HCT116 (cell line): ENCODE results near the gene SLC25A51. TPM values are rescaled to one million over a fixed set of nuclear protein-coding genes. Genes with fewer than 3 reads are reported as not detected.

ENCODE experiments used
- ATAC-seq: fragments of 200-7000 bp; cut with Tn5 transposase; 2 replicates; pipeline ENCODE4 v1.9.1; 2020; ENCODE audit warnings: mild to moderate bottlenecking, moderate library complexity
- BruUV-seq: library from RNA; stranded (reverse); fragments of 400-500 nt; replicated peaks from 2 replicates; lab custom pipeline; 2021; lab: Mats Ljungman, UMichigan
- CTCF ChIA-PET: fragments of 300-600 bp; sonication (Branson Sonifier 250); formaldehyde crosslinking; loops from one replicate; lab custom pipeline; 2021; ENCODE audit warnings: antibody characterized with exemption; lab: Charles Lee
- POLR2A ChIA-PET: fragments of 300-600, 350-600 bp; sonication (Branson Sonifier 250); formaldehyde crosslinking; loops from one replicate; lab custom pipeline; 2021; ENCODE audit warnings: antibody characterized with exemption; lab: Charles Lee
- RAD21 ChIA-PET, 2 experiments: fragments of 300-600 bp; sonication (Branson Sonifier 250); formaldehyde crosslinking; loops; one replicate each; lab custom pipeline; 2023; ENCODE audit warnings: low total read pairs in 2 of 2; ENCODE audit not compliant: uncharacterized antibody in 2 of 2, unreplicated experiment in 2 of 2, low non-redundant PET in 1 of 2; lab: Charles Lee
- DNase-seq: peaks from one replicate; pipeline ENCODE4 v3.0.0-alpha.2; 2010; ENCODE audit warnings: low read depth, low spot score
- H2AFZ ChIP-seq: fragments of 200-600 bp; shearing (Covaris generic), sonication (generic); 2 replicates; pipeline ENCODE4 v1.6.1; 2017; ENCODE audit warnings: low read depth, mixed run types, mixed read lengths, antibody characterized with exemption, low read length; ENCODE audit not compliant: poor library complexity, severe bottlenecking
- H3K27ac ChIP-seq: 2 replicates; pipeline ENCODE4 v1.5.1; 2012; ENCODE audit warnings: low read depth, low read length
- H3K27me3 ChIP-seq: fragments of 200-600 bp; sonication (generic); 2 replicates; pipeline ENCODE4 v1.6.1; 2016; ENCODE audit warnings: mixed run types, low read length, mixed read lengths; ENCODE audit not compliant: insufficient read depth
- H3K36me3 ChIP-seq, 2 experiments: fragments of 200-500 bp in 1 of 2; fragments of 200-600 bp in 1 of 2; sonication (Bioruptor generic) in 1 of 2; sonication (generic) in 1 of 2; 2 replicates each; pipeline versions ENCODE4 v1.5.1 to v1.6.1; 2014 to 2016; ENCODE audit warnings: low read length in 2 of 2, inconsistent platforms in 1 of 2, mixed read lengths in 1 of 2, mixed run types in 1 of 2; ENCODE audit not compliant: insufficient read depth in 2 of 2, control insufficient read depth in 1 of 2
- H3K4me1 ChIP-seq, 2 experiments: fragments of 200-600 bp in 1 of 2; sonication (generic) in 1 of 2; 2 replicates each; pipeline versions ENCODE4 v1.5.1 to v1.6.1; 2012 to 2017; ENCODE audit warnings: low read length in 2 of 2, inconsistent platforms in 1 of 2, mild to moderate bottlenecking in 1 of 2, mixed read lengths in 1 of 2, mixed run types in 1 of 2, moderate library complexity in 1 of 2; ENCODE audit not compliant: insufficient read depth in 2 of 2, control insufficient read depth in 1 of 2
- H3K4me2 ChIP-seq: fragments of 200-600 bp; sonication (generic); 2 replicates; pipeline ENCODE4 v1.6.1; 2017; ENCODE audit warnings: mixed run types, low read length, mixed read lengths
- H3K4me3 ChIP-seq, 2 experiments: fragments of 200-600 bp in 1 of 2; sonication (generic) in 1 of 2; replicated peaks in 1 of 2; 2 replicates each; pipeline ENCODE4 v1.5.1; 2011 to 2016; ENCODE audit warnings: low read length in 2 of 2, control low read depth in 1 of 2, low read depth in 1 of 2, mild to moderate bottlenecking in 1 of 2, mixed read lengths in 1 of 2, mixed run types in 1 of 2
- H3K79me2 ChIP-seq: fragments of 200-600 bp; sonication (generic); 2 replicates; pipeline ENCODE4 v1.6.1; 2017; ENCODE audit warnings: mild to moderate bottlenecking, mixed run types, low read length, moderate library complexity, mixed read lengths; ENCODE audit not compliant: insufficient read depth
- H3K9ac ChIP-seq: fragments of 200-600 bp; sonication (generic); 2 replicates; pipeline ENCODE4 v1.6.1; 2016; ENCODE audit warnings: low read length, mixed read lengths
- H3K9me2 ChIP-seq: fragments of 200-600 bp; sonication (generic), shearing (Covaris generic); 2 replicates; pipeline ENCODE4 v1.6.1; 2017; ENCODE audit warnings: mixed run types, mild to moderate bottlenecking, moderate library complexity; ENCODE audit not compliant: insufficient read depth
- H3K9me3 ChIP-seq, 2 experiments: fragments of 200-500 bp in 1 of 2; fragments of 200-600 bp in 1 of 2; sonication (Bioruptor generic) in 1 of 2; sonication (generic) in 1 of 2; 2 replicates each; pipeline ENCODE4 v1.6.1; 2014 to 2017; ENCODE audit warnings: low read length in 2 of 2, mixed read lengths in 2 of 2, inconsistent platforms in 1 of 2, low read depth in 1 of 2, mild to moderate bottlenecking in 1 of 2, mixed run types in 1 of 2, moderate library complexity in 1 of 2; ENCODE audit not compliant: control insufficient read depth in 1 of 2, insufficient read depth in 1 of 2
- H4K20me1 ChIP-seq: fragments of 200-600 bp; sonication (generic), shearing (Covaris generic); 2 replicates; pipeline ENCODE4 v1.6.1; 2017; ENCODE audit warnings: mixed run types, mild to moderate bottlenecking, moderate library complexity; ENCODE audit not compliant: insufficient read depth
- CBX3 ChIP-seq: IDR thresholded peaks from 2 replicates; pipeline ENCODE4 v1.6.1; 2012; ENCODE audit warnings: low read depth
- CEBPB ChIP-seq: IDR thresholded peaks from 2 replicates; pipeline ENCODE4 v1.6.1; 2012; ENCODE audit warnings: low read depth
- EGR1 ChIP-seq: IDR thresholded peaks from 2 replicates; pipeline ENCODE4 v1.6.1; 2012; ENCODE audit warnings: low read depth
- EZH2phosphoT487 ChIP-seq: fragments of 200-600 bp; IDR thresholded peaks from 2 replicates; pipeline ENCODE4 v1.6.1; 2018; ENCODE audit warnings: antibody characterized with exemption, borderline replicate concordance
- FOSL1 ChIP-seq: IDR thresholded peaks from 2 replicates; pipeline ENCODE4 v1.6.1; 2012; ENCODE audit warnings: low read depth
- JUND ChIP-seq: IDR thresholded peaks from 2 replicates; pipeline ENCODE4 v1.6.1; 2012
- POLR2A ChIP-seq: IDR thresholded peaks from 2 replicates; pipeline ENCODE4 v1.7.0; 2011; ENCODE audit warnings: borderline replicate concordance; ENCODE audit not compliant: insufficient read depth, insufficient read length; ENCODE audit errors: extremely low read depth
- POLR2AphosphoS5 ChIP-seq: IDR thresholded peaks from 2 replicates; pipeline ENCODE4 v1.6.1; 2011; ENCODE audit warnings: mild to moderate bottlenecking, low read depth, low read length, moderate library complexity
- SIN3A ChIP-seq: IDR thresholded peaks from 2 replicates; pipeline ENCODE4 v1.6.1; 2012; ENCODE audit warnings: low read depth
- SP1 ChIP-seq: IDR thresholded peaks from 2 replicates; pipeline ENCODE4 v1.6.1; 2012; ENCODE audit warnings: low read depth
- SRF ChIP-seq: IDR thresholded peaks from 2 replicates; pipeline ENCODE4 v1.6.1; 2012; ENCODE audit warnings: low read depth
- TCF7L2 ChIP-seq: IDR thresholded peaks from 2 replicates; pipeline ENCODE4 v1.7.0; 2011; ENCODE audit warnings: borderline replicate concordance, inconsistent platforms; ENCODE audit not compliant: insufficient read depth, insufficient read length; ENCODE audit errors: extremely low read depth
- YY1 ChIP-seq: IDR thresholded peaks from 2 replicates; pipeline ENCODE4 v1.6.1; 2011; ENCODE audit warnings: low read length, low read depth, moderate library complexity, mild to moderate bottlenecking; ENCODE audit not compliant: insufficient replicate concordance; ENCODE audit errors: extremely low read depth
- ZFX ChIP-seq: fragments of 450-650 bp; IDR thresholded peaks from 2 replicates; pipeline ENCODE4 v1.6.1; 2017
- ZNF274 ChIP-seq: fragments of 200-500 bp; sonication (Bioruptor generic); IDR thresholded peaks from 2 replicates; pipeline ENCODE4 v1.6.1; 2014; ENCODE audit warnings: mild to moderate bottlenecking, low read depth, low read length, inconsistent platforms
- intact Hi-C: fragments of 100-400 bp; cut with micrococcal nuclease; formaldehyde crosslinking; loops from 2 replicates; pipeline ENCODE4 v1.10.0; 2022
- total RNA-seq: library from RNA; stranded (reverse); gene quantifications from one replicate; pipeline ENCODE4 v1.2.1, GENCODE V29; 2021; ENCODE audit not compliant: unreplicated experiment
- TF ChIP-seq, protein P1 (sequence below): IDR thresholded peaks from 2 replicates; pipeline ENCODE4 v1.6.1; 2012
- TF ChIP-seq, protein P2 (sequence below): IDR thresholded peaks from 2 replicates; pipeline ENCODE4 v1.6.1; 2012; ENCODE audit warnings: low read depth

Gene SLC25A51
- total RNA-seq, 1 experiment from 2014 or later: 27.3 TPM

DNA sequence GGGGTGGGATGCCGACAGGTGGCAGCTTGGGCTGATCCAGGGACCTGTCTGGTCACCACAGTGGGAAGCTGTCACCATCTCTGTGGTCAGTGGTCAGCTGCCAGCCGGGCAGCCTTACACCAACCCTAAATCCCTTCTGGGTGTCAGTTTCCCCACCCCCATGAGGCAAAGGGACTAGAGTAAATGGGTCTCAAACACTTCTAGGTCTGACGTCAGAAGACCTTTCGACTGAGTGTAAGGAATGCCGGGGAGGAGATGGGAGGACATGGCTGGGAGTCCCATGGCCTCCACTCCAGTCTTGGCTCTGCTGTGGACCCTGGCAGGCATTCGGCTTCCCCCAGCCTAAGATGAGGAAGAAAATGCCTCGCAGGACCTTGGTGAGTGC lies 40.3 kb upstream of the SLC25A51 start (continued):
- TF ChIP-seq, protein P1, sequence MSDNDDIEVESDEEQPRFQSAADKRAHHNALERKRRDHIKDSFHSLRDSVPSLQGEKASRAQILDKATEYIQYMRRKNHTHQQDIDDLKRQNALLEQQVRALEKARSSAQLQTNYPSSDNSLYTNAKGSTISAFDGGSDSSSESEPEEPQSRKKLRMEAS: no peak
- TF ChIP-seq, protein P2, sequence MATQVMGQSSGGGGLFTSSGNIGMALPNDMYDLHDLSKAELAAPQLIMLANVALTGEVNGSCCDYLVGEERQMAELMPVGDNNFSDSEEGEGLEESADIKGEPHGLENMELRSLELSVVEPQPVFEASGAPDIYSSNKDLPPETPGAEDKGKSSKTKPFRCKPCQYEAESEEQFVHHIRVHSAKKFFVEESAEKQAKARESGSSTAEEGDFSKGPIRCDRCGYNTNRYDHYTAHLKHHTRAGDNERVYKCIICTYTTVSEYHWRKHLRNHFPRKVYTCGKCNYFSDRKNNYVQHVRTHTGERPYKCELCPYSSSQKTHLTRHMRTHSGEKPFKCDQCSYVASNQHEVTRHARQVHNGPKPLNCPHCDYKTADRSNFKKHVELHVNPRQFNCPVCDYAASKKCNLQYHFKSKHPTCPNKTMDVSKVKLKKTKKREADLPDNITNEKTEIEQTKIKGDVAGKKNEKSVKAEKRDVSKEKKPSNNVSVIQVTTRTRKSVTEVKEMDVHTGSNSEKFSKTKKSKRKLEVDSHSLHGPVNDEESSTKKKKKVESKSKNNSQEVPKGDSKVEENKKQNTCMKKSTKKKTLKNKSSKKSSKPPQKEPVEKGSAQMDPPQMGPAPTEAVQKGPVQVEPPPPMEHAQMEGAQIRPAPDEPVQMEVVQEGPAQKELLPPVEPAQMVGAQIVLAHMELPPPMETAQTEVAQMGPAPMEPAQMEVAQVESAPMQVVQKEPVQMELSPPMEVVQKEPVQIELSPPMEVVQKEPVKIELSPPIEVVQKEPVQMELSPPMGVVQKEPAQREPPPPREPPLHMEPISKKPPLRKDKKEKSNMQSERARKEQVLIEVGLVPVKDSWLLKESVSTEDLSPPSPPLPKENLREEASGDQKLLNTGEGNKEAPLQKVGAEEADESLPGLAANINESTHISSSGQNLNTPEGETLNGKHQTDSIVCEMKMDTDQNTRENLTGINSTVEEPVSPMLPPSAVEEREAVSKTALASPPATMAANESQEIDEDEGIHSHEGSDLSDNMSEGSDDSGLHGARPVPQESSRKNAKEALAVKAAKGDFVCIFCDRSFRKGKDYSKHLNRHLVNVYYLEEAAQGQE: no peak
- no peak for TF ChIP-seq ZNF274
- no peak for TF ChIP-seq POLR2A
- no peak for TF ChIP-seq TCF7L2

DNA sequence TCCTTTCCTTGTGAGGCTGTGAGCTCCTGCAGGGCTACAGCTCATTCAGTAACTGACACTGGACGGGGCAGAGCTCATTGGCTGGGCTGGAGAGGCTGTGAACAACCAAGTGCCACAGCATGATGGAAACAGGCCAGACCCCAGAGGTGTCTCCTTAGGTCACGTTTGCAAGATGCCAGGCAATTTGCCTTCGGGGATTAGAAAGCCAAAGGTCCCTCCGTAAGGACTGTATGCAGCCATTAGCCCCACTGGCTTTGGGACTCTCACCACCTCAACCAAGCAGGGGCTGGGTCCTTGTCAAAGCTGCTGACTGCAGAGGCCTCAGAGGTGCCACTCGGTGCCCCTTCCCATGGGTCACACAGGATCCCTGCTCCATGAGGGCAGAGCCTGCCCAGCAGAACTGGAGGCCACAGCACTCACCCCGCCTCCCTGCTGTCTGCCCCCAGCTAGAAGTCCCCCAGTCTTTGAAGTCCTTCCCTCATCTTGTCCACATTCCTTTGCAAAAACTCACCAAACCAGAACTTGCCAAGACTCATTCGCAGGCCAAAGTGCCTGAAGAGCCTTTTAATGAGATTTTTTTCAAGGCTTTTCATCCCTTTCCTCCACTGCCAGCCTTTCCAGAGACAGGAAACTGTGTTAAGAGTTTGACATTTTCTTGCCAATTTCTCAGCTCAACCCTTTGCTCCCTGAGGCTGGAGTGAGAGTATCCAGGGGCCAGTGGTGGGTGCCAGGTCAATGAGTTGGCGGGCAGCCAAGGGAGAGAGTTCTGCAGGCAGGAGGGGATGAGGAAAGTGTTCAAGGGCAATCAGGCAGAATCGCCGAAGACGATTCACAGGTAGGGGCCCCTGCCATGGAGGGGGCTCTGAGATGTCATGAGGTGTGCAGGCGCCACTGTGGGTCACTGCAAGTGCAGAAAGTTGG lies 39.7 kb upstream of the SLC25A51 start:
- H2AFZ ChIP-seq: no peak overlapping the region
- no TSS peak for BruUV-seq
- RAD21 ChIA-PET: no interaction called here
- H3K27ac ChIP-seq: peak overlapping the region; percentile 88
- POLR2A ChIA-PET: no interaction called here
- no peaks in the 10 kb centered on the region for H3K79me2 ChIP-seq
- ATAC-seq (peak; percentile 80), DNase-seq (peak; percentile 68)
- H3K9ac ChIP-seq: peak overlapping the region; percentile 25; the same call in 1 of the 2 replicates
- H4K20me1 ChIP-seq: no peaks in the 10 kb centered on the region; the same call in 1 of the 2 replicates
- intact Hi-C loops: no loop called here
- peaks cover 2 to 24% of the 10 kb centered on the region in 2 experiments; a peak in 2 of 4 replicates for H3K36me3 ChIP-seq
- H3K27me3 ChIP-seq: no peaks in the 10 kb centered on the region
- peak overlapping the region; percentile 73 for H3K4me2 ChIP-seq
- no peaks in the 10 kb centered on the region for H3K9me3 ChIP-seq
- CTCF ChIA-PET: interaction anchor here (1.0 kb wide), 1 partner anchor 30 kb away, joined by 3 read pairs; no protein-coding TSS in a partner anchor
- H3K4me3 ChIP-seq: peak overlapping the region in 1 of 2 experiments; percentile 1; a peak in 1 of 4 replicates
- H3K4me1 ChIP-seq: peaks cover 55 to 81% of the 10 kb centered on the region in 2 experiments
- no peaks in the 10 kb centered on the region for H3K9me2 ChIP-seq
- TF ChIP-seq SRF (no peak), SP1 (peak; percentile 72), EZH2phosphoT487 (no peak), POLR2AphosphoS5 (no peak), FOSL1 (peak; percentile 59), SIN3A (peak; percentile 39; the same call in 1 of the 2 replicates), POLR2A (no peak), ZFX (no peak), CBX3 (no peak), EGR1 (no peak), CEBPB (no peak), YY1 (no peak), JUND (peak; percentile 46; the same call in 1 of the 2 replicates), TCF7L2 (peak; percentile 52)
- TF ChIP-seq, protein P1: no peak
